ENCODE results near the gene MYH10. TPM values are rescaled to one million over a fixed set of nuclear protein-coding genes. Genes with fewer than 3 reads are reported as not detected.

The MYH10 gene
- total and polyA plus RNA-seq, 5 donors from 2014 or later, result 0.67 to 4.0 (median 1.1) TPM

DNA sequence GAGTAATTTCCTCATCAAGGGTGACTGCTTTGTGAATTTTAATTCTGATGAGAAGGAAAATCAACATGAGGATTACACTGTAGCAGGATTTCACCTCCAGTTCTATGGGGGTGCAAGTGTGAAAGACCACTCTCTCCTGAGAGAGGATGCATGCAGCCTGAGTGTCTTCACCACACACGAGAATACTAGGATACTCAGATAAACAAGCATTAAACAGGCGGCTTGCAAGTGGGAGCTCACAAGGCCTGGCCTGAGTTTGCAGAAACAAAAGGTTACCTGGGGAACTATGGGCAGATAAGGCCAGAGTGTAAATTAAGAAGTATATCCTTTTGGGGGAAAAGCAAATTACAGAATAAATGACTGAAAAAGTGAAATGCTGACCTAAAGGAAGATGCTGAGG, 46.6 kb downstream of the MYH10 start:
- peaks cover 2% of the 10 kb centered on the region for H3K27me3 ChIP-seq (ENCODE audit: control insufficient read depth, insufficient read depth, low read length)
- peaks cover 5% of the 10 kb centered on the region for H3K27me3 Mint-ChIP-seq
- no peak overlapping the region for H3K4me3 ChIP-seq (ENCODE audit: low read depth, low read length)
- H3K9me3 Mint-ChIP-seq, result no peaks in the 10 kb centered on the region
- no peaks in the 10 kb centered on the region for H3K36me3 Mint-ChIP-seq
- H3K27ac ChIP-seq (ENCODE audit: insufficient read depth, low read length, poor library complexity, severe bottlenecking), result no peak overlapping the region
- no peaks in the 10 kb centered on the region for H3K4me1 ChIP-seq (ENCODE audit: control insufficient read depth, insufficient read depth, low read length, poor library complexity, severe bottlenecking)
- H3K36me3 ChIP-seq (ENCODE audit: control insufficient read depth, insufficient read depth, low read length), result no peaks in the 10 kb centered on the region
- H3K9me3 ChIP-seq (ENCODE audit: control insufficient read depth in 2 of 2, low read length in 2 of 2), result no peaks in the 10 kb centered on the region
- no peak for ATAC-seq (ENCODE audit: low read depth in 2 of 2)
- DNase-seq, result no peak
- no peaks in the 10 kb centered on the region for H3K4me1 Mint-ChIP-seq
- H3K27ac Mint-ChIP-seq, result no peak overlapping the region
- no peak overlapping the region for H3K4me3 Mint-ChIP-seq

DNA sequence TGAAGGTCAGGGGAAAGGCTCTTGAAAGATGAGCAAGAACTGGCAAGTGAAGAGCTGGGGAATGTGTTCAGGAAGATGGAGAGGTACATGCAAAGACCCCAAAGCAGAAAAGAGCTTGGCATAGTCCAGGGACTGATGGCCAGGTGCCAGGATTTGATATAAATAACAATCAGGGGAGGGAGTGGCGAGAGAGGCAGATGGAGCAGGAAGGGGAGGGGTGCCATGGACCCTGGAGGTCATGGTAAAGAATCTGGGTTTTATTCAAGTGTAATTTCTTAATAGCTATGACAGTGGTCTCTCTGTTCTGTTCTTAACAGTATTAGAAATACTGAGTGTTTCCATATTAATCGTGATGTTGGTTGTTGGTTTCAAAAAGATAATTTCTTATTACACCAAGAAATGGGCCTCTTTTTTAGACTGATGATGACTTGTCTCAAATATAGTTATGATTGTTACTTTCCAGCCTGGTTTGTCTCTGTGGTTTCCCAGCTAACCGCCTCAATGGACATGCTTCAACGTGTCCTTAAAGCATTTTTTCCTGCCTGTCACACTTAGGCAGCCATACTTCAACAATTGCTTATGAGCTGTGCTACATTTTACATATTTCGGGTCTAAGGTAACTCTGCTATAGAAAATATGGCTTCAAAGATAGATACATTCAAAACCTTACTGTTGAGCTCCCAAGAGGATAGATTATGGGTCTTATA, 49.4 kb downstream of the MYH10 start:
- Histone ChIP-seq H3K27me3 (ENCODE audit: control insufficient read depth, insufficient read depth, low read length) (peaks cover 2% of the 10 kb centered on the region), H3K27ac (ENCODE audit: insufficient read depth, low read length, poor library complexity, severe bottlenecking) (no peak overlapping the region), H3K36me3 (ENCODE audit: control insufficient read depth, insufficient read depth, low read length) (no peaks in the 10 kb centered on the region), H3K4me1 (ENCODE audit: control insufficient read depth, insufficient read depth, low read length, poor library complexity, severe bottlenecking) (no peaks in the 10 kb centered on the region), H3K9me3 (ENCODE audit: control insufficient read depth in 2 of 2, low read length in 2 of 2) (no peaks in the 10 kb centered on the region), H3K4me3 (ENCODE audit: low read depth, low read length) (no peak overlapping the region)
- ATAC-seq (ENCODE audit: low read depth in 2 of 2) (no peak), DNase-seq (no peak)
- Mint-ChIP-seq H3K27ac (no peak overlapping the region), H3K9me3 (no peaks in the 10 kb centered on the region), H3K36me3 (no peaks in the 10 kb centered on the region), H3K27me3 (peaks cover 11% of the 10 kb centered on the region), H3K4me3 (peak overlapping the region in 1 of 4 donors; percentile 73), H3K4me1 (no peaks in the 10 kb centered on the region)

DNA sequence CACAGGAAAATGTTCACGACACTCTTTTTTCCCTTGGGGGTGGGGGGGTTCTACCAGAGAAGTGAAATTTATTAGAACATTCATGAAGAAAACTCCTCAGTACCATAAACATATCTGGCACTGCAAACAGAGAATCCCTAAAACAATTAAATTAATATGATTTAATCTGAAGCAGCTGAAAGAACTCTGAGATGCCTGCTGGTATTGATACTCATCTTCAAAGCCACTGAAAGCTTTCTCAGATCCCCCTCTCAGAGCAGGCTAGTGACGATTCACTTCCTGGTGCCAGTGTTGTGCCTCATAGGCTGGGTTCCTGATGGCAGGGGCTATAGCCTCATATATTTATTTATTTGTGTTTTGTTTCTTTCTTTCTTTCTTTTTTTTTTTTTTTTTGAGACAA, 52.7 kb downstream of the MYH10 start:
- Histone ChIP-seq H3K36me3 (ENCODE audit: control insufficient read depth, insufficient read depth, low read length) (no peaks in the 10 kb centered on the region), H3K27ac (ENCODE audit: insufficient read depth, low read length, poor library complexity, severe bottlenecking) (no peak overlapping the region), H3K27me3 (ENCODE audit: control insufficient read depth, insufficient read depth, low read length) (peaks cover 5% of the 10 kb centered on the region), H3K4me3 (ENCODE audit: low read depth, low read length) (no peak overlapping the region), H3K4me1 (ENCODE audit: control insufficient read depth, insufficient read depth, low read length, poor library complexity, severe bottlenecking) (no peaks in the 10 kb centered on the region), H3K9me3 (ENCODE audit: control insufficient read depth in 2 of 2, low read length in 2 of 2) (no peaks in the 10 kb centered on the region)
- ATAC-seq (ENCODE audit: low read depth in 2 of 2), result no peak
- Mint-ChIP-seq H3K36me3 (no peaks in the 10 kb centered on the region), H3K4me3 (no peak overlapping the region), H3K27me3 (peaks cover 17% of the 10 kb centered on the region), H3K9me3 (no peaks in the 10 kb centered on the region), H3K27ac (no peak overlapping the region), H3K4me1 (no peaks in the 10 kb centered on the region)
- peak in 1 of 3 donors; percentile 4 for DNase-seq

DNA sequence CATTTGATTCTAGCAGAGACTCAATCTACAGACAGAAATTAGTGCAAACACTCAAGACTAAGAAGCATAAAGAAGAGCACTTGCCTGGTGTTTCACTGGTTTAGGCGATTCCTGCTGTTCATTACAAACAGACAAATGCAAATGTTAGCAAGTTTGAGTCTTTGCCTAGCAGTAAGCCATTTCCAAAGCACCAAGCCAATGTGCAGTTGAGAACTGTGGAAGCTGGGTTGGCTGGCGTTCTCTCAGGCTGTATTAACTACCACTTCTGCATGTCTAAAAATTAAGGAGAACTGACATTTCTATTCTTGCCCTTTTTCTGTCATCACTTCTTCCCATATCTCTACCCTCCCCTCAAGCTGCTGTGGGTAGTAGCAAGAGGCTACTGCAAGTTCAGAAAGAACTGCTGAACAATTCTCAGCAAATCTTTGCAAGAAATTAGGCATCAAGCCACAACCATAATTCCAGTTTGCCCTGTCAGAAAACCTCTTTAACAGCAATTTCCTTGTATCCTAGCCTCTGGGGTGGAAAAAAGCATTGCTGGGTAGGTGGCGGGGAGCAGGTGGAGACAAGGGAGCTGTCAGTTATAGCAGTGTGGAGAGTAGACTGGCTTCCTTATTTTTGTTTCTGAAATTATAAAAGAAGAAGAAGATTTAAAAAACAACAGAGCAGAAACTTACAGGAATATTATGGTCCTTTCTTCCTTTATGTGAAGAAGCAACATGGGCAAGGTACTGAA, 53.8 kb downstream of the MYH10 start:
- ATAC-seq (ENCODE audit: low read depth in 2 of 2) (no peak), DNase-seq (no peak)
- peaks cover 5% of the 10 kb centered on the region for H3K27me3 ChIP-seq (ENCODE audit: control insufficient read depth, insufficient read depth, low read length)
- H3K36me3 ChIP-seq (ENCODE audit: control insufficient read depth, insufficient read depth, low read length), result no peaks in the 10 kb centered on the region
- no peak overlapping the region for H3K27ac Mint-ChIP-seq
- no peaks in the 10 kb centered on the region for H3K9me3 ChIP-seq (ENCODE audit: control insufficient read depth in 2 of 2, low read length in 2 of 2)
- no peak overlapping the region for H3K4me3 Mint-ChIP-seq
- no peaks in the 10 kb centered on the region for H3K4me1 Mint-ChIP-seq
- no peaks in the 10 kb centered on the region for H3K4me1 ChIP-seq (ENCODE audit: control insufficient read depth, insufficient read depth, low read length, poor library complexity, severe bottlenecking)
- H3K9me3 Mint-ChIP-seq, result no peaks in the 10 kb centered on the region
- H3K36me3 Mint-ChIP-seq, result no peaks in the 10 kb centered on the region
- H3K4me3 ChIP-seq (ENCODE audit: low read depth, low read length), result no peak overlapping the region
- no peak overlapping the region for H3K27ac ChIP-seq (ENCODE audit: insufficient read depth, low read length, poor library complexity, severe bottlenecking)
- H3K27me3 Mint-ChIP-seq, result peaks cover 12% of the 10 kb centered on the region

DNA sequence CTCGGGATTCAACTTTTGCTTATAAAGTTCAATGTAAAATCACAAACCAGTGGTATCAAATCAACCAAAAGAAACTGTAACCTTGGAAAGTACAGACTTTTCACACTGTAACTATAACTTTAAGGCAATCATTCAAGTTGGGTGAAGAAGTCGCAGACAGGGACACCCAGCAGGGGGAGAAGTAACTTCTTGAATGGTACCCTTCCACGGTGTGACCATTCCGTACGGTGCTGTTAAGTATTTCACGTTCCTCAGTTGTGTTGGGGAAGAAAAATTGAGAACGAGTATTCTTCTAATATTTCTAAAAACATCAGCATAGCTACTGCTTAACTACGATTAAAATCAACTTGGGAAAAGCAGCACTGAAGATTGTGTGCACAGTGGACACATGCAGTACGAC, 55.8 kb downstream of the MYH10 start:
- no peak overlapping the region for H3K4me3 Mint-ChIP-seq
- H3K4me3 ChIP-seq (ENCODE audit: low read depth, low read length), result no peak overlapping the region
- H3K27ac ChIP-seq (ENCODE audit: insufficient read depth, low read length, poor library complexity, severe bottlenecking), result no peak overlapping the region
- no peak for DNase-seq
- peaks cover 12% of the 10 kb centered on the region for H3K27me3 Mint-ChIP-seq
- H3K36me3 ChIP-seq (ENCODE audit: control insufficient read depth, insufficient read depth, low read length), result no peaks in the 10 kb centered on the region
- H3K9me3 Mint-ChIP-seq, result no peaks in the 10 kb centered on the region
- H3K4me1 ChIP-seq (ENCODE audit: control insufficient read depth, insufficient read depth, low read length, poor library complexity, severe bottlenecking), result no peaks in the 10 kb centered on the region
- H3K4me1 Mint-ChIP-seq, result no peaks in the 10 kb centered on the region
- no peak for ATAC-seq (ENCODE audit: low read depth in 2 of 2)
- no peak overlapping the region for H3K27ac Mint-ChIP-seq
- H3K9me3 ChIP-seq (ENCODE audit: control insufficient read depth in 2 of 2, low read length in 2 of 2), result no peaks in the 10 kb centered on the region
- H3K36me3 Mint-ChIP-seq, result no peaks in the 10 kb centered on the region
- H3K27me3 ChIP-seq (ENCODE audit: control insufficient read depth, insufficient read depth, low read length), result peaks cover 3% of the 10 kb centered on the region

DNA sequence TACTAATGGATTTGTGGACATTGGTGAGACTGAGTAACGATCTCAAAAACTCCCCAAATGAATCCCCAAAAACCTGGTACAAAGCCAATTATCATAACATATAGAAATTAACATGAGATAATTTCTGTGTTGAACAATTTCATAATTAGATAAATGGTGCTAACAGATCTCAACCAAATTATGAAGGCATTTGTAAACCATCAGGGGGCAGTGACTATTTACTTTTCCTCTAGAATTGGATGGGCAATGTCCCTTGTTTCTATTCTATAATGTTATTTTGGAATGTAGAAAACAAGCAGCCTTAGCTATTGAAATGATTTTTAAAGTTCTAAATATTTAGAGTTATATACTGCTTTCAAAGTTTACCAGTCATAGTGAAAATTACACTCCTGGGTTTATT, 57.8 kb downstream of the MYH10 start:
- Histone ChIP-seq H3K27me3 (ENCODE audit: control insufficient read depth, insufficient read depth, low read length) (peaks cover 3% of the 10 kb centered on the region), H3K9me3 (ENCODE audit: control insufficient read depth in 2 of 2, low read length in 2 of 2) (no peaks in the 10 kb centered on the region), H3K27ac (ENCODE audit: insufficient read depth, low read length, poor library complexity, severe bottlenecking) (no peak overlapping the region), H3K36me3 (ENCODE audit: control insufficient read depth, insufficient read depth, low read length) (no peaks in the 10 kb centered on the region), H3K4me3 (ENCODE audit: low read depth, low read length) (no peak overlapping the region), H3K4me1 (ENCODE audit: control insufficient read depth, insufficient read depth, low read length, poor library complexity, severe bottlenecking) (no peaks in the 10 kb centered on the region)
- H3K4me3 Mint-ChIP-seq, result no peak overlapping the region
- peak overlapping the region in 1 of 3 donors; percentile 40 for H3K27ac Mint-ChIP-seq
- H3K27me3 Mint-ChIP-seq, result peaks cover 12% of the 10 kb centered on the region
- no peaks in the 10 kb centered on the region for H3K9me3 Mint-ChIP-seq
- H3K36me3 Mint-ChIP-seq, result no peaks in the 10 kb centered on the region
- ATAC-seq (ENCODE audit: low read depth in 2 of 2) (no peak), DNase-seq (no peak)
- no peaks in the 10 kb centered on the region for H3K4me1 Mint-ChIP-seq

DNA sequence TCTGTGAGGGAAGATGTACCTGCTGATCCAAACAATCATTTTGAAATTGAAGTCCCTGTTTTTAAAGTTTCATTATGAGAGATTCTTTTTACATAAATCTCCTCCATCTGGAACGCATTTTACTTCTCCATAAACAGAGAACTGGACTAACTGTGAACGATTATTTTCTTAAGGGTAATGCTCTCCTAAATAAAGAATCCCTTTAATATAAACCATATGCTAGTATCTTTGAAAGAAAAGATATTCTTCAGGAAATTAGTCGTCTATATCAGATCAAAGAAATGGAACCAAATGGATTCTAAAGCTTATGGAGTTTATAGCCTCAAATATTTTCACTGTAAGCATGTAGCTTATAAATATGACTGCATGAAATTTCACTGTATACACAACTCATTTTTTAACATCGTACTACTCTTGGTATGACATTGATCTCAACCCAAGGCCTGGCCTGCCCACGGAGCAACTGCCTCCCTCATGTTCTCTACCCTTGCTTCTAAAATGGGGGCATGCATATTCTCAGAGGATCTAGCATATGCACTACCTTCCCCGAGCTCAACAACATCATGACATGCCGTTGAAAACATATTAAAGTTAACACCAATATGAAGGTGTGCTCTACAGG, 66.4 kb downstream of the MYH10 start:
- Histone ChIP-seq H3K27ac (ENCODE audit: insufficient read depth, low read length, poor library complexity, severe bottlenecking) (no peak overlapping the region), H3K4me1 (ENCODE audit: control insufficient read depth, insufficient read depth, low read length, poor library complexity, severe bottlenecking) (no peaks in the 10 kb centered on the region), H3K27me3 (ENCODE audit: control insufficient read depth, insufficient read depth, low read length) (peaks cover 6% of the 10 kb centered on the region), H3K4me3 (ENCODE audit: low read depth, low read length) (no peak overlapping the region), H3K36me3 (ENCODE audit: control insufficient read depth, insufficient read depth, low read length) (no peaks in the 10 kb centered on the region), H3K9me3 (ENCODE audit: control insufficient read depth in 2 of 2, low read length in 2 of 2) (no peaks in the 10 kb centered on the region)
- DNase-seq (no peak), ATAC-seq (ENCODE audit: low read depth in 2 of 2) (no peak)
- no peaks in the 10 kb centered on the region for H3K9me3 Mint-ChIP-seq
- H3K4me3 Mint-ChIP-seq, result no peak overlapping the region
- no peak overlapping the region for H3K27ac Mint-ChIP-seq
- no peaks in the 10 kb centered on the region for H3K36me3 Mint-ChIP-seq
- no peaks in the 10 kb centered on the region for H3K4me1 Mint-ChIP-seq
- H3K27me3 Mint-ChIP-seq, result peaks cover 8% of the 10 kb centered on the region

All from CD4-positive, CD25-positive, alpha-beta regulatory T cell (primary cell).